Inferior parietal cortex (tissue), 1 donor: Measurements from ENCODE around the gene CAMTA1.

Experiments used
- DNase-seq: peaks from one replicate; pipeline ENCODE4 v3.0.0-alpha.2; 2016; ENCODE audit errors: extremely low spot score

The CAMTA1 gene

GRCh38 chr1:7491109-7491817, 706.0 kb downstream of the CAMTA1 start:
- DNase-seq = no peak

GRCh38 chr1:7491818-7492173, 706.5 kb downstream of the CAMTA1 start:
- no peak for DNase-seq

GRCh38 chr1:7493711-7494454, 708.6 kb downstream of the CAMTA1 start:
- no peak for DNase-seq

DNA sequence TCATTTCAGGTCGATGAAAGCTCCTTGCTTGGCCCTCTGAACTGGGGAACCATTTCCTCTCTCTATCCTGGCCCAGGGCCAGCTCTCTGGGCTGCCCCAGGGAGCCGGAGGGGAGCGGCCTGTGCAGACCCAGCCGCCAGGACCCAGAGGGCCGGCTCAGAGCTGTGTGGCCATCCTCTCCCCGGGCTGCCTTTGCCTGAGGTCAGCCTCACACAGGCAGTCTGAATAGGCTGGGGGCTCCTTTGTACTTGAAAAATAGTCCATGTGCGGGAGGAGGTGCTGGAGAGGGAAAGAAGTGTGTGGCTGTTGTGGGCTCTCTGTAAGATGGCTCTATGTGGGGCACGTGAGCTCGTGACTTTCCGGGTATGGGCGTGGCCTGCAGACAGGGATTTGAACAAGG, 710.7 kb downstream of the CAMTA1 start:
- DNase-seq = no peak

DNA sequence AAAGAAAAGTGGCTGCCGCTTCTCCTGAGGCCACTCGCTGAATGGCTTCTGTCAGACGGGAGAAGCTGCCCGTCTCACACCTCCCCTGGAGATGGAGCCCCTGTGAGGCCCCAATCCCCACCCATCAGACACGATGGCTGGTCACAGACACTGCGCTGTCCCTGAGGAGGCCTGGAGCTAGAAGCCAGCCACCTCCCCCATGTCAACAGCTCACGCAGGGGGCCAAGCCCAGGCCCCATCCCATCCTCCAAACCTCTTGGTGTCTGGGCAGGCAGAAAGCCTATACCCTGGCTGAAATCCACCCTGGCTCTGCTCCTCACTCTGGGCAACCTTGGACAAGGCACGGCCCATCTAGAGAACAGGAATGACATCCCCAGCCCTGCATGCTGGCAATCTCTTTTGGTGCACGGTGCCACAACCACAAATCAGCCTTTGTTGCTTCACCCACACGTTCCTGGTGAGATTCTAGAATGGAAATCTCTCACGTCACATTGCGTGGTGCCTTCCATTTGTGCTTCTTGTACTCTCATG, 711.9 kb downstream of the CAMTA1 start:
- no peak for DNase-seq

GRCh38 chr1:7500381-7501083, 715.3 kb downstream of the CAMTA1 start:
- no peak for DNase-seq

DNA sequence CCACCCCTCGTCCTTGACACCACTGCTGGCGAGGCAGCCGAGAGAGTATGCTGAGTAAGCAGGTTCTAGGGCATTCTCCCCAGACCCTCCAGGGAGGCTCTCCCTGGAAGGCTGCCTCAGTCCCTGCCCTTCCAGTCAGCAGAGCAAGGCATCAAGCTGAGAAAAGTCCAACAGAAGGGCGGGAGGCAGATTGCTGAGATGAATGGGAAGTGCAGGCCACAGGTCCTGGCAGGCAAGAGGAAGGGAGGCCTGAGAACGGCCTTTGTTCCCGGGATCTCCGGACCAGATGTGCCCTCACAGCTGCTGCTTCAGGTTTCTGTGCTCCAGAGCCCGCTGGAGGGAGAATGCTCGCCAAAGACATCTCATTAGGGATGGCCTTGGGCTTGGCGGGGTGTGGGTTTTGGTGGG, 715.8 kb downstream of the CAMTA1 start:
- DNase-seq = no peak

DNA sequence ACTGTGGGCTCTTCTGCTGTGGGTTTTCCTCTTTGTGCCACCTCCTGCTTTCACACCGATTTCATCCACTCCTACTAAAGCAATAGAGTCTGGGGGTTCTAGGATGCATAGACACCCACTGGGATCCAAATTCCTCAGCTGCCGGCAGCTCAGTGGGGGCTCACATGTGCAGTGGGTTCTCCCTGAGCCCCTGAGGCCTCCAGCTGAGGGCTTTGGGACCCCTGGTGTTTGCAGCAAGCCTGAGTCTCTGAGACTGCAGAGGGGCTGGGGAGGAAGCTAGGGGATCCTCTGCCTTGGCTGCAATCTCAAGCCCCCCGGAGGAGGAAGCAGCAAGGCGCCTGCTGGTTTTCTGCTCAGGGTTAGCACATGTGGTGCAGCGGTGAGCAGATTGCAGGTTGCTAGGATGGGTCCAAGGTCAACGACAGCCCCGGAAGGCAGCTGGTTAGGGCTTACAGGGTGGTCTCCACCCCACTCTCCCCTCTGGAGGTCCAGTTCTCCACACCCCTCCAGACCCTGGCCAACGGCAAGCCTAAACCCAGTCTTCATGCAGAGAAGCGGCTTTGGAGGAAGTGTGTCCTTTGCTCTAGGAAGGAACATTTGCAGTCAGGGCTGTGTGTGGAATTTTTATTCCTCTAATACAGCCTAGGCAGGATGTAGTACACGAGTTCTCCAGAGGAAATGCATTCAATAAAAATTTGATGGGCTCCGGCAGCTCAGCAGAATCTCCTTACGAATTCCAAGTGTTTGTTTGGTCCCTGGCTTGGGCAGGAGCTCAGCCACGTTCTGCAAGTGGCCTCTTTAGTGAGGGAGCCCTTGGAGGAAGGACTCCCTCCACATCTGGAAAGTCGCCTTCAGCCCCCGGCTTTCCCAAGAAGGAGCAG, 716.7 kb downstream of the CAMTA1 start:
- no peak for DNase-seq

- no peak for DNase-seq
Observed at GRCh38 chr1:7503691-7504437, 718.6 kb downstream of the CAMTA1 start.

DNA sequence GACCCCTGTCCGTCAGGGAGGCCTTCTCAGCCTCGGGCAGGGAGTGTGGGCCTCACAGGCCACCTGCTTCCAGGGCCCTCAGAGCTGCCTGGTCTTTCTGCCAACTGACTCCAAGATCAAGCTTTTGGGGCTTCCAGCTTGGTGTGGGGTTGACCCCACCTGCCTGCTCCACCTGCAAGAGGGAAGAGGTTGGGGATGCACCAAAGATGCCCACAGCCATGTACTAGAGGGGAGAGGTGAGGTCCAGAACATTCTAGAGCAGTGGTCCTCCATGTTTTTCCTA, 719.1 kb downstream of the CAMTA1 start:
- DNase-seq = no peak

DNA sequence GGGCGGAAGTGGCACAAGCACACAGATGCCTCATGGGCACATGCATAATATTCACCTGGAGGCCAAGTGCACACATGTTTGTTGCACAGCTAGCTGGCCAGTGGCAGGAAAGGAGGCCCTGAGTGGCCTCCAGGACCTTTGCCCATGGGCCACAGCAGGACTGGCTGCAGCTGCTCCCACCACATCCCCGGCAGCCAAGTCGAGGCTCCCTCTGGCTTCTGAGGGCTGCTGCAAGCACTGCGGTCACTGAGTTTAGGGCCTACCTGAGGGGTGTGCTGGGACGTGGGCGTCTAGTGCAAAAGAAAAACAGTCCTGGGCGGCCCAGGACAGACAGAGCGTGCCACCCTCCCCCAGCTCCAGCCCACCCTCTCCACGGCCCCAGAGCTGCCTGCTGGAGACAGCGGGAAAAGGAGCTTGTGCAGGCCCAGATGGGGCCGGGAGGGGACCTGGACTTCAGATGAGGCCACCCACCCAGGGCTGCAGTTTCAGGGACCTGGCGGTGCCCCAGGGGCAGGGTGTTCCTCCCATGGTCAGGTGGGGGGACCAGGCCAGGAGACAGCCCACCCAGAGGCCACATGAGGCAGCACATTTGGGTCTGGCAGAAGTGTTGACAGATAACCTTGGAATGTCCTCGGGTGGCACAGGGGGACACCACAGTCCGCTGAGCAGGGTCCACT, 720.0 kb downstream of the CAMTA1 start:
- DNase-seq = no peak

GRCh38 chr1:7505771-7506453, 720.7 kb downstream of the CAMTA1 start:
- no peak for DNase-seq

DNA sequence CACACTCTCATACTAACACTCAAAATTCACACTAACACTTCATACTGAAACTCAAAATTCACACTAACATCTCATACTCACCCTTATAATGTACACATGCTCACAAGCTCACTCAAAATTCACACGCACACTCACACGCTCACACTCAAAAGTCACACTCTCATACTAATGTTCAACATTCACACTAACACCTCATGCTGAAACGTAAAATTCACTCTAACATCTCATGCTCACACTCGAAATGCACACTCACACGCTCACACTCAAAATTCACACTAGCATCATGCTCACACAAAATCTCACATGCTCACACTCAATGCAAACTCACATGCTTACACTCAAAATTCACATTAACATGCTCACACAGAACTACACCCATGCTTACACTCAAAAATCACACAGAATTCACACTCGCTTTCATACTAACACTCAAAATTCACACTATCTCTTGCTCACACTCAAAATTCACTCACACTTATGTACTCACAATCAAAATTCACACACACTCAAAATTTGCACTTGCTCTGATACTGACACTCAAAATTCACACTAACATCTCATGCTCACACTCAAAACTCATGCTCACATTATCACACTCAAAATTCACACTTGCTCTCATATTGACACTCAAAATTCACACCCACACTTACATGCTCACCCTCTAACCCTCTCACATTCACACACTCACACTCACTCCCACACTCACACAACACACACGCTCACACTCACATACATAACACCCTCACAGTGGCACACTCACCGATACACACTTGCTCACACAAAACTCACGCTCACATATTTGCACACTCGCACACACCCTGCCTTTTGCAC, 721.4 kb downstream of the CAMTA1 start:
- no peak for DNase-seq

- DNase-seq = no peak
Observed at GRCh38 chr1:7507285-7508019, 722.2 kb downstream of the CAMTA1 start.

DNA sequence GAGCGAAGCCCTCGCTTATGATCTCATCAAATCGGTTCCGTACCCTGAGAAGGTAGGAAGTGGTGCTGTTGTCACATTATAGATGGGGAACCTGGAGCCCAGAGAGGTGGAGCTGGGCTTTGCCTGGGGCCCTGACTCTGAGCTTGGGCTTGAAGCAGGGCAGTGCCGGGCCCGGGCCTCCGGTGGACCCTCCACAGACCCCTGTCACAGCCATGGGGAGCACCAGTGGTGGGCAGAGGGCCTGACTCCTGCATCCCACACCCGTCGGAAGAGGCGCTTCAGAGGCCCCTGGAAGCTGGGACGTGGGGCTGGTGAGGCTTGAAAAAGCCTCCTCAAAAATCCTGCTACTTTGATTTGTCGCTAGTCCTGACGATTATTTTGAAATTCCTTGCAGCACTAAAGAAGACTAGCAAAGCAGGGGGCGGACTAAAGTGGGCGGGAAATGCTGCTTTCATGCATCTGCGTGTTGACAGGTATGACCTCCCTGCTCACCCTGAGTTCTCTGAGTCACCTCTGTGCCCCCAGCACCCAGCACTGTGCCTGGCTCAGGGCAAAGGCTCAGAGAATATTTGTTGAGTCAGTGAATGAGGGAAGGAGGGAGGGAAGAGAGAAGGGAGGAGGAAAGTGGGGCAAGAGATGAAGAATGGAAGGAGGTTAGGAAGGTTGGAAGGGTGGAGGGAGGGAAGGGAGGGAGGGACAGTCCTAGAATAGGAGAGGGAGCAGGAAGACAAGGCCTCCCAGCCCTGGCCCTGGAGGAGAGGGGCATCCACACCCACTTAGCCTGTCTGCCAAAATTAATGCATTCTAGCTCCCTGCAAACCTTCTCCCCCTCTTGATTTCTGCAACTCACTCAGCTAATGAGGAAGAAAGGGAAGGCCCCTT, 723.0 kb downstream of the CAMTA1 start:
- DNase-seq = no peak

DNA sequence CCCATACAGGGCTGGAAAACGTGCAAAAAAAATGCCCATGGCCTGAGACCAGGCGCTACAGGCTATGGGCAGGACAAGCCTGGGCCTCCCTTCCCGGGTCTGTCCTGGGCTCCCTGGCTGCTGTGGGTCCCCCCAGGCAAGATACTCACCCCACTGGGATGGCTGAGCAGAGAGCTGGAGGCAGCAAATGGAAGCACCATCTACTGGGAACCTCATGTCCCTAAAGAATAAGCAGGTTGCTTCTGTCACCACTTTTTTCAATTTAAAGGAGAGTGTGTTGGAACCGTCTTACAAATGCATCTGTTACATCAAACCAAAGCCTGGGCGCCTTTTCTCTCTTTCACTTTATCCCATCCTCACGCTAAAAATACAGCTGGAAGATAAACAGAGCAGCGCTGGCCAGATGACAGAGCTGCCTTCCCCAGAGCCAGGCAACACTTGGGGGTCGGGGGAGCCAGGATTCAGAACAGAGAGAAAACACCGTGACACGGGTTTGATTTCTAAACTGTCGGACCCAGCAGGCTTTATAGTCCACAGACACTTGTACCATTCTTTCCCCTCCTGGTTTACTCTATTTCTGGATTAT, 723.8 kb downstream of the CAMTA1 start:
- DNase-seq = no peak

DNA sequence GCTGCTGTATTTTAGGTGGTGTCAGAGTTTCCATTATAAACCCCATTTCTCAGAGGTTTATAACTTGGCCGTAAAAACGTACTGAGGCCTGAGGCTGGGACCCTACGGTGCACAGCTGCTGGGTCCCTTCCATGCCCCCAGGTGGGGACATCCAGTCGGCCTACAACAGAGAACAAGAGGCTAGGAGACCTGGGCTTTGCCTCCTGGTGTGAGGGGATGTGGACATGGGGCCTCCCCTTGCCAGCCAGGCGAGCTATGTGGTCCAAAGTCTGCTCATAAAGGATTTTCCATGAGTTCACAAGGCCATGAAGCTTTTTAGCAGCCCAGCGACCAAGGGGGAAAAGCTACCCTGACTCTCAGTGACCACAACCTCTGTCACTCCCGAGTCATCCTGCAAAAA, 724.3 kb downstream of the CAMTA1 start:
- DNase-seq = no peak
